GM23338 (cell line): ENCODE data around the gene CLOCK. TPM values are rescaled to one million over a fixed set of nuclear protein-coding genes. Genes with fewer than 3 reads are reported as not detected.

Experiments
- ATAC-seq: fragments of 200-7000 bp; cut with Tn5 transposase; 3 replicates; pipeline ENCODE4 v1.9.1; 2020
- DNase-seq: peaks from one replicate; pipeline ENCODE4 v3.0.0-alpha.2; 2015; ENCODE audit warnings: low spot score
- H2AFZ ChIP-seq: fragments of 200-600 bp; sonication (generic); 2 replicates; pipeline ENCODE4 v1.8.0; 2016; ENCODE audit warnings: antibody characterized with exemption, mild to moderate bottlenecking, moderate library complexity
- H3F3A ChIP-seq: fragments of 200-600 bp; sonication (generic); replicated peaks from 2 replicates; pipeline ENCODE4 v1.8.0; 2017; ENCODE audit warnings: antibody characterized with exemption, mixed run types, low read depth
- H3K27ac ChIP-seq: fragments of 200-600 bp; sonication (generic); 2 replicates; pipeline ENCODE4 v1.6.1; 2016; ENCODE audit warnings: low read depth
- H3K27me3 ChIP-seq: fragments of 200-600 bp; sonication (generic); 2 replicates; pipeline ENCODE4 v1.8.0; 2016; ENCODE audit warnings: mild to moderate bottlenecking, mixed run types, moderate library complexity; ENCODE audit not compliant: insufficient read depth
- H3K36me3 ChIP-seq: fragments of 200-600 bp; sonication (generic); 2 replicates; pipeline ENCODE4 v1.8.0; 2016; ENCODE audit warnings: mild to moderate bottlenecking; ENCODE audit not compliant: insufficient read depth
- H3K4me1 ChIP-seq: fragments of 200-600 bp; sonication (generic); 2 replicates; pipeline ENCODE4 v1.8.0; 2016; ENCODE audit warnings: mild to moderate bottlenecking, moderate library complexity; ENCODE audit not compliant: insufficient read depth
- H3K4me2 ChIP-seq: fragments of 200-600 bp; sonication (generic); 2 replicates; pipeline ENCODE4 v1.7.1; 2017; ENCODE audit warnings: mixed run types
- H3K4me3 ChIP-seq: fragments of 200-600 bp; sonication (generic); 2 replicates; pipeline ENCODE4 v1.6.1; 2016; ENCODE audit warnings: mixed run types
- H3K79me2 ChIP-seq: fragments of 200-600 bp; sonication (generic); replicated peaks from 2 replicates; pipeline ENCODE4 v1.8.0; 2017; ENCODE audit warnings: mild to moderate bottlenecking; ENCODE audit not compliant: insufficient read depth
- H3K9me2 ChIP-seq: fragments of 200-600 bp; sonication (generic); 2 replicates; pipeline ENCODE4 v1.8.0; 2017; ENCODE audit not compliant: insufficient read depth
- H4K20me1 ChIP-seq: fragments of 200-600 bp; sonication (generic); replicated peaks from 2 replicates; pipeline ENCODE4 v1.8.0; 2017; ENCODE audit warnings: mild to moderate bottlenecking; ENCODE audit not compliant: insufficient read depth
- H3K27ac Mint-ChIP-seq: 2 replicates; pipeline ENCODE4 v1.8.0; 2020; ENCODE audit warnings: inconsistent platforms, mild to moderate bottlenecking, moderate library complexity, mixed read lengths
- H3K27me3 Mint-ChIP-seq: 3 replicates; pipeline ENCODE4 v1.8.0; 2022; ENCODE audit warnings: low read depth, mild to moderate bottlenecking, moderate library complexity, mixed read lengths, inconsistent platforms; ENCODE audit not compliant: insufficient read depth, poor library complexity
- H3K36me3 Mint-ChIP-seq: 3 replicates; pipeline ENCODE4 v1.8.0; 2021; ENCODE audit warnings: low read depth, mild to moderate bottlenecking, inconsistent platforms, moderate library complexity, mixed read lengths
- H3K4me1 Mint-ChIP-seq: 3 replicates; pipeline ENCODE4 v1.8.0; 2020; ENCODE audit warnings: mild to moderate bottlenecking, inconsistent platforms, mixed read lengths
- H3K4me3 Mint-ChIP-seq: 3 replicates; pipeline ENCODE4 v1.8.0; 2021; ENCODE audit warnings: moderate library complexity, mild to moderate bottlenecking, inconsistent platforms, mixed read lengths
- H3K9me3 Mint-ChIP-seq: 3 replicates; pipeline ENCODE4 v1.8.0; 2020; ENCODE audit warnings: moderate library complexity, mild to moderate bottlenecking, inconsistent platforms, mixed read lengths
- EZH2phosphoT487 ChIP-seq: fragments of 200-600 bp; sonication (generic); IDR thresholded peaks from one replicate; pipeline ENCODE4 v1.8.1; 2018; ENCODE audit warnings: antibody characterized with exemption; ENCODE audit not compliant: unreplicated experiment
- NANOG ChIP-seq: IDR thresholded peaks from 2 replicates; pipeline ENCODE4 v1.6.1; 2016; ENCODE audit warnings: antibody characterized with exemption, borderline replicate concordance
- POLR2AphosphoS5 ChIP-seq: IDR thresholded peaks from 2 replicates; pipeline ENCODE4 v1.6.1; 2016; ENCODE audit warnings: antibody characterized with exemption, low read depth
- STAT1 ChIP-seq: IDR thresholded peaks from one replicate; pipeline ENCODE4 v1.6.1; 2016; ENCODE audit warnings: antibody characterized with exemption; ENCODE audit not compliant: unreplicated experiment
- ZNF114 ChIP-seq: fragments of 250-450 bp; sonication (Bioruptor Pico); IDR thresholded peaks from 2 replicates; pipeline ENCODE4 v1.5.0; 2020; ENCODE audit warnings: mild to moderate bottlenecking, moderate library complexity
- polyA plus RNA-seq: library from polyadenylated mRNA; unstranded; fragments of >200 nt; fragmentation: Nextera tagmentation; extraction: Ambion mirVana; gene quantifications from 2 replicates; pipeline ENCODE4 v1.2.1, GENCODE V29; 2016
- total RNA-seq: library from RNA; depleted of rRNA; stranded (reverse); fragments of >200 nt; shearing (Covaris generic); gene quantifications from 2 replicates; pipeline ENCODE4 v1.2.3, GENCODE V29; 2014
- TF ChIP-seq, protein P1 (sequence below): fragments of 250-450 bp; sonication (Bioruptor Pico); IDR thresholded peaks from 2 replicates; pipeline ENCODE4 v1.5.0; 2020; ENCODE audit warnings: mild to moderate bottlenecking, moderate library complexity

Gene CLOCK
- total and polyA plus RNA-seq, 2 experiments from 2014 or later = 17.1 to 28.8 TPM

DNA sequence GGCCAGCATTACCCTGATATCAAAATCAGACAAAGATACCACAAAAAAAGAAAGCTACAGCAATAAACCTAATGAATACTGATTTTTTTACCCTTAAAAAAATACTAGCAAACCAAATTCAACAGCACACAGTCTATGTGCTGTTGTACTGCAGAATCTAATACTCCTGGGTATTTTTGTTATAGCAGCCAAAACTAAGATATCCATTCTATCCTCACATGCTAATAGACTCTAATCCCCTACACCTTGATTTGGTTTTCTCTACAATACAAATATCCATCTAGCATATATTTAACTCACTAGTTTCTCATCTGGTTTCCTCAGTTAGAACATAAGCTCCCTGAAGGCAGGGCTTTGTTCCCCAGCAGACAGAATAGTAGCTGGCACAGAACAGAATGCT is 12.4 kb downstream of the CLOCK start:
- peaks cover 22% of the 10 kb centered on the region for H3K4me1 ChIP-seq
- H3K36me3 ChIP-seq = no peaks in the 10 kb centered on the region
- Mint-ChIP-seq H3K27me3 (no peaks in the 10 kb centered on the region), H3K4me3 (no peak overlapping the region), H3K36me3 (peaks cover 41% of the 10 kb centered on the region), H3K27ac (no peak overlapping the region), H3K9me3 (peaks cover 12% of the 10 kb centered on the region; the same call in 2 of the 3 replicates), H3K4me1 (peaks cover 20% of the 10 kb centered on the region)
- no peak for DNase-seq
- no peak for ATAC-seq
- H3K27ac ChIP-seq = no peak overlapping the region
- H3K27me3 ChIP-seq = no peaks in the 10 kb centered on the region
- no peaks in the 10 kb centered on the region for H3K9me2 ChIP-seq
- TF ChIP-seq EZH2phosphoT487 (no peak), NANOG (no peak), ZNF114 (CRISPR knock-in tag) (no peak), POLR2AphosphoS5 (no peak)
- TF ChIP-seq, protein P1, sequence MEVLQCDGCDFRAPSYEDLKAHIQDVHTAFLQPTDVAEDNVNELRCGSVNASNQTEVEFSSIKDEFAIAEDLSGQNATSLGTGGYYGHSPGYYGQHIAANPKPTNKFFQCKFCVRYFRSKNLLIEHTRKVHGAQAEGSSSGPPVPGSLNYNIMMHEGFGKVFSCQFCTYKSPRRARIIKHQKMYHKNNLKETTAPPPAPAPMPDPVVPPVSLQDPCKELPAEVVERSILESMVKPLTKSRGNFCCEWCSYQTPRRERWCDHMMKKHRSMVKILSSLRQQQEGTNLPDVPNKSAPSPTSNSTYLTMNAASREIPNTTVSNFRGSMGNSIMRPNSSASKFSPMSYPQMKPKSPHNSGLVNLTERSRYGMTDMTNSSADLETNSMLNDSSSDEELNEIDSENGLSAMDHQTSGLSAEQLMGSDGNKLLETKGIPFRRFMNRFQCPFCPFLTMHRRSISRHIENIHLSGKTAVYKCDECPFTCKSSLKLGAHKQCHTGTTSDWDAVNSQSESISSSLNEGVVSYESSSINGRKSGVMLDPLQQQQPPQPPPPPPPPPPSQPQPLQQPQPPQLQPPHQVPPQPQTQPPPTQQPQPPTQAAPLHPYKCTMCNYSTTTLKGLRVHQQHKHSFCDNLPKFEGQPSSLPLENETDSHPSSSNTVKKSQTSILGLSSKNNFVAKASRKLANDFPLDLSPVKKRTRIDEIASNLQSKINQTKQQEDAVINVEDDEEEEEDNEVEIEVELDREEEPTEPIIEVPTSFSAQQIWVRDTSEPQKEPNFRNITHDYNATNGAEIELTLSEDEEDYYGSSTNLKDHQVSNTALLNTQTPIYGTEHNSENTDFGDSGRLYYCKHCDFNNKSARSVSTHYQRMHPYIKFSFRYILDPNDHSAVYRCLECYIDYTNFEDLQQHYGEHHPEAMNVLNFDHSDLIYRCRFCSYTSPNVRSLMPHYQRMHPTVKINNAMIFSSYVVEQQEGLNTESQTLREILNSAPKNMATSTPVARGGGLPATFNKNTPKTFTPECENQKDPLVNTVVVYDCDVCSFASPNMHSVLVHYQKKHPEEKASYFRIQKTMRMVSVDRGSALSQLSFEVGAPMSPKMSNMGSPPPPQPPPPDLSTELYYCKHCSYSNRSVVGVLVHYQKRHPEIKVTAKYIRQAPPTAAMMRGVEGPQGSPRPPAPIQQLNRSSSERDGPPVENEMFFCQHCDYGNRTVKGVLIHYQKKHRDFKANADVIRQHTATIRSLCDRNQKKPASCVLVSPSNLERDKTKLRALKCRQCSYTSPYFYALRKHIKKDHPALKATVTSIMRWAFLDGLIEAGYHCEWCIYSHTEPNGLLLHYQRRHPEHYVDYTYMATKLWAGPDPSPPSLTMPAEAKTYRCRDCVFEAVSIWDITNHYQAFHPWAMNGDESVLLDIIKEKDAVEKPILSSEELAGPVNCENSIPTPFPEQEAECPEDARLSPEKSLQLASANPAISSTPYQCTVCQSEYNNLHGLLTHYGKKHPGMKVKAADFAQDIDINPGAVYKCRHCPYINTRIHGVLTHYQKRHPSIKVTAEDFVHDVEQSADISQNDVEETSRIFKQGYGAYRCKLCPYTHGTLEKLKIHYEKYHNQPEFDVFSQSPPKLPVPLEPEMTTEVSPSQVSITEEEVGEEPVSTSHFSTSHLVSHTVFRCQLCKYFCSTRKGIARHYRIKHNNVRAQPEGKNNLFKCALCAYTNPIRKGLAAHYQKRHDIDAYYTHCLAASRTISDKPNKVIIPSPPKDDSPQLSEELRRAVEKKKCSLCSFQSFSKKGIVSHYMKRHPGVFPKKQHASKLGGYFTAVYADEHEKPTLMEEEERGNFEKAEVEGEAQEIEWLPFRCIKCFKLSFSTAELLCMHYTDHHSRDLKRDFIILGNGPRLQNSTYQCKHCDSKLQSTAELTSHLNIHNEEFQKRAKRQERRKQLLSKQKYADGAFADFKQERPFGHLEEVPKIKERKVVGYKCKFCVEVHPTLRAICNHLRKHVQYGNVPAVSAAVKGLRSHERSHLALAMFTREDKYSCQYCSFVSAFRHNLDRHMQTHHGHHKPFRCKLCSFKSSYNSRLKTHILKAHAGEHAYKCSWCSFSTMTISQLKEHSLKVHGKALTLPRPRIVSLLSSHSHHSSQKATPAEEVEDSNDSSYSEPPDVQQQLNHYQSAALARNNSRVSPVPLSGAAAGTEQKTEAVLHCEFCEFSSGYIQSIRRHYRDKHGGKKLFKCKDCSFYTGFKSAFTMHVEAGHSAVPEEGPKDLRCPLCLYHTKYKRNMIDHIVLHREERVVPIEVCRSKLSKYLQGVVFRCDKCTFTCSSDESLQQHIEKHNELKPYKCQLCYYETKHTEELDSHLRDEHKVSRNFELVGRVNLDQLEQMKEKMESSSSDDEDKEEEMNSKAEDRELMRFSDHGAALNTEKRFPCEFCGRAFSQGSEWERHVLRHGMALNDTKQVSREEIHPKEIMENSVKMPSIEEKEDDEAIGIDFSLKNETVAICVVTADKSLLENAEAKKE = no peak
- peaks cover 3% of the 10 kb centered on the region; the same call in 1 of the 2 replicates for H4K20me1 ChIP-seq
- H2AFZ ChIP-seq = no peak overlapping the region
- H3K4me2 ChIP-seq = no peak overlapping the region
- H3K79me2 ChIP-seq = peaks cover 100% of the 10 kb centered on the region
- no peaks in the 10 kb centered on the region for H3F3A ChIP-seq
- no peak overlapping the region for H3K4me3 ChIP-seq

DNA sequence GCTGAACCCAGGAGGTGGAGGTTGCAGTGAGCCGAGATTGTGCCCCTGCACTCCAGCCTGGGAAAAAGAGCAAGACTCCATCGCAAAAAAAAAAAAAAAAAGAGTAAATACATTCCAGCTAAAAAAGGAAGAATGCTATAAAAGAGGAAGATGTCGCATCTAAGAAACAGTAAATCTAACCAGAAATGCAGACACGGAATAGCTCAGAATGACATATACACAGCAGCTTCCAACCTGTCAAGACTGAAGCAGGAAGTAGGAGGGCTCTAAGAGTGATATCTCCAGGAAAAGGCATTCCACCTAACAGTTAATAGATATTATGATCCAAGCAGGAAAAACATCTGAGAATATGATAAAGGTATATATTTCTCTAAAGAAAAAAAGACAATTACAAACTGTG is 16.0 kb downstream of the CLOCK start:
- no peaks in the 10 kb centered on the region for H3K36me3 ChIP-seq
- peaks cover 6% of the 10 kb centered on the region; the same call in 2 of the 3 replicates for H3K9me3 Mint-ChIP-seq
- H3K9me2 ChIP-seq = no peaks in the 10 kb centered on the region
- H3K4me3 Mint-ChIP-seq = no peak overlapping the region
- no peak overlapping the region for H3K27ac Mint-ChIP-seq
- H3K79me2 ChIP-seq = peaks cover 100% of the 10 kb centered on the region
- H3K4me3 ChIP-seq = no peak overlapping the region
- H3F3A ChIP-seq = no peaks in the 10 kb centered on the region
- no peak for ATAC-seq
- H4K20me1 ChIP-seq = 0 out of 2 replicates have a peak, but pooled peaks cover 3% of the 10 kb centered on the region
- no peak overlapping the region for H2AFZ ChIP-seq
- H3K4me1 Mint-ChIP-seq = peaks cover 33% of the 10 kb centered on the region
- H3K27me3 ChIP-seq = no peaks in the 10 kb centered on the region
- no peak overlapping the region for H3K4me2 ChIP-seq
- peaks cover 32% of the 10 kb centered on the region for H3K4me1 ChIP-seq
- TF ChIP-seq STAT1 = no peak
- DNase-seq = no peak
- H3K27me3 Mint-ChIP-seq = no peaks in the 10 kb centered on the region
- no peak overlapping the region for H3K27ac ChIP-seq
- H3K36me3 Mint-ChIP-seq = peaks cover 14% of the 10 kb centered on the region; the same call in 2 of the 3 replicates
